Left hindlimb (tissue), 1 donor: Measurements from ENCODE around the gene CLNK.
"Not testable (repeated sequence)": the region's sequence is repeated elsewhere in the genome, so short reads cannot be mapped to it uniquely, and the experiment has no call there.

Source experiments
- DNase-seq: peaks from one replicate; pipeline ENCODE4 v3.0.0-alpha.2; 2018

The CLNK gene

GRCh38 chr4:10606483-10607155 lies 77.9 kb downstream of the CLNK start:
- DNase-seq = no peak

DNA sequence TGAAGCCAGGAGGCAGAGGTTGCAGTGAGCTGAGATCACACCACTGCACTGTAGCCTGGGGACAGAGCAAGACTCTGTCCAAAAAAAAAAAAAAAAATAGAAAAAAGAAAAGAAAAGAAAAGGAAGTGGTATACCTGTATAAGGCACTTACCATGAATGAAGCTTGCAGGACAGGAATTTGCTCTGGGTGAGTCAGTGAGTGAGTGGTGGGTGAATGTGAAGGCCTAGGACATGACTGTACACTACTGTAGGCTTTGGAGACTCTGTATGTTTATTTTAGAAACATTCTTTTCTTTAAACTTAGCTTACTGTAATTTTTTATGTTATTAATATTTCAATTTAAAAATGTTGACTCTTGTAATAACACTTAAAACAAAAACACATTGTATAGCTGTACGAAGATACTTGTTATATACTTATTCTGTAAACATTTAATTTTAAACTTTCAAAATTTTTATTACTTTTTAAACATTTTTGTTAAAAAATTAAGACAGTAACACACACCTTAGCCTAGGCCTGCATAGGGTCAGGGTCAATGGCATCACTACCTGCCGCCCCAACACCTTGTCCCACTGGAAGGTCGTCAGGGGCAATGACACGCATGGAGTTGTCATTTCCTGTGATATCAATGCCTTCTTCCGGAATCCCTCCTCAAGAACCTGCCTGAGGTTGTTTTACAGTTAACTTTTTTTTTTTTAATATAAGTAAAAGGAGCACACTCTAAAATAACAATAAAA lies 78.7 kb downstream of the CLNK start:
- no peak for DNase-seq

- no peak for DNase-seq
Measured at GRCh38 chr4:10605031-10605430, 79.5 kb downstream of the CLNK start.

GRCh38 chr4:10599574-10599973 lies 85.0 kb downstream of the CLNK start:
- no peak for DNase-seq

GRCh38 chr4:10598829-10599228 lies 85.7 kb downstream of the CLNK start:
- no peak for DNase-seq

GRCh38 chr4:10596586-10597290 lies 87.8 kb downstream of the CLNK start:
- DNase-seq = no peak

- no peak for DNase-seq
Measured at GRCh38 chr4:10593130-10593529, 91.4 kb downstream of the CLNK start.

- DNase-seq = no peak
Measured at GRCh38 chr4:10590896-10591295, 93.7 kb downstream of the CLNK start.

DNA sequence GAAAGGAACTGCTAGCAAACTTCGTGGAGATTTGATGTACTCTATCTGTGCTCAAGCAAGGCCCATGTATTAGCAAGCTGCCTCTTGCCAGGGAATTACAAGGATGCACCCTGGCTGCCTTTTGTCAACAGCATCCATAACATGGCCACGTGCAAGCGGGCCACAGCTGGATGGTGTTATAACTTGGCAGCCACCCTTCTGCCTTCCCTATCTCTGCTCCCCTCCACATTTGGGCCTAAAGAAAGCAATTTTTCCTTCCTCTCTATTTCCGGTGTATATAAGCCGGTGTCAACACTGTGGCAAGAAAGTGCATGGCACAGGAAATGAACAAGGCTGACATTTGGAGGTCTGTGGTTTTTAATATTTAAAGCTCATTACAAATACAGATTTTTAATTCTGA lies 94.8 kb downstream of the CLNK start:
- DNase-seq = no peak

- DNase-seq = no peak
Measured at GRCh38 chr4:10589321-10589720, 95.2 kb downstream of the CLNK start.

- no peak for DNase-seq
Measured at GRCh38 chr4:10587697-10588096, 96.9 kb downstream of the CLNK start.

GRCh38 chr4:10587296-10587695 lies 97.3 kb downstream of the CLNK start:
- no peak for DNase-seq

GRCh38 chr4:10584042-10584441 lies 100.5 kb downstream of the CLNK start:
- no peak for DNase-seq

DNA sequence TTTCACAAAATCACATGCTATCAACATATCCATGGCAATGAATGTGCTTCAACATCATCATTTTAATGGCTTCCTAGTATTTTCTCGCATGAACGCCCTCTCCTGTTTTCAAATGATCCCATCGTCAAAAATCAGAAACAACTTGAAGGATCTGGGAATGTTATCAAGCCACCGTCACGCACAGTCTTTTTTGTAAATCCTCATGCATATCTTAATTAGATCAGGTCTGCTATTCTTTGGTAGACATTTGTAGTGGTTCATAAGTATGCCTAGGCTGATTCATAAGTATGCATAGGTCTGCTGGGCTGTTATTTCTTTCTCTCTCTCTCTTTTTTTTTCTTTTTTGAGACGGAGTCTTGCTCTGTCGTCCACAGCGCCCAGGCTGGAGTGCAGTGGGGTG lies 101.6 kb downstream of the CLNK start:
- DNase-seq = no peak

GRCh38 chr4:10582059-10582686 lies 102.4 kb downstream of the CLNK start:
- DNase-seq = peak; percentile 57

- no peak for DNase-seq
Measured at GRCh38 chr4:10581022-10581421, 103.5 kb downstream of the CLNK start.

GRCh38 chr4:10579648-10580047 lies 104.9 kb downstream of the CLNK start:
- DNase-seq = no peak

DNA sequence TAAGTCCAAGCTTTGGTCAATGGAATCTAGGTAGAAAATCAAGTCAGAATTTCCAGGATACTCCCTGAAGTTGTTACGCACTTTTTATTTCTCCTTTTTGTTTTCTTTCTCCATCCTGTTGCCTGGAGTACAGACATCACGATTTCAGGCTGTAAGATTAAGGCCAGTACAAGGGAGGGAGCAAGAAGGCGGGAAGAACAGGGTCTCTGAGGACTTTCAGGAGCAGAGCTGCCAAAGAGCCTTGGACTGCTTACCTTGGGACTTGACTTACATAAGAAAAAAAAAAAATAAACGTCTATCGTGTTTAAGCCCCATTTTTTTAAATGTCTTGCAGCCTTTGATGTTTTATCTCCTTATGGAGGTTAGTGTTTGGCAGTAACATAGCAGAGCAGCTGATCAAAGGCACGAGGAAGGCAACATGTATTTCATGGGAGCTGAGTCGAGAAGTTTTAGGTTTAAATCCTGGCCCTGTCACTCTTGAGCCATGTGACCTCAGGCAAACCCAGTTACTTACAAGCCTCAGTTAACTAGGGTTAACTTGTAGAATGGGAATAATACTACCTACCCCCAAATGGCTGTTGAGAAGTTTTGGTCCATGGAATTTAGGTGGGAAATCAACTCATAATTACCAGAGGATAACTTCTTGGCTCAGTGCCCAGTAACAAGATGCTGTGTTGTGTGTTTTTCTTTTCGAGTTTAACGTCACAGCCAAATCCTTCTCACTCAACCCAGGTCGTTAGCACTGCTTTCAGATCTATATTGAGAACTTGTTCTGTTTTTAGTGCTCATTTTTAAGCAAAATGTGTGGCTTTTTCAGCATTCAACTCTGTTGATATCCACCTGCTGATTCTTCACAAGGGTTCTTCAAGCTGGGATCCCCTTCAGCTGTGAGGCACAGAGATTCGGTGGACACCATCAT lies 106.8 kb downstream of the CLNK start:
- no peak for DNase-seq

- no peak for DNase-seq
Measured at GRCh38 chr4:10577018-10577417, 107.5 kb downstream of the CLNK start.

DNA sequence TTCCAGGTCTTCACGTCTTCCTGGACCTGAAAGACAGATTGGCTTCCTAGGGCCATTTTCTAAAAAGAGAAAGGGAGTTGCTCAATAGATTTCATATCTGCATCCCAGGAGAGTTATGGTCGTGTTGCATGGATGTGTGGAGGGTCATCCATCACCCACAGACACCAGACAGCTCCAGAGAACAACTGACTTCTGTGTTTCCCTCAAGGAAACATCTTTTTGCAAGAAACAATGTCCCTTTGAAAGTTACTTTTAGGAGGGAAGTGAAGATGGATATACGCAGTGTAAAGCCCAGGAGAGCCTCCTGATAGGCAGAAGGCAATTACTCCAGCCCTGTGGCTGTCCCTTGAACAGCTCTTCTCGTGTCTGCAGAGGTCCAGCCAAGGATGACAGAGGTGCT lies 108.3 kb downstream of the CLNK start:
- no peak for DNase-seq

- DNase-seq = no peak
Measured at GRCh38 chr4:10575414-10575813, 109.2 kb downstream of the CLNK start.

DNA sequence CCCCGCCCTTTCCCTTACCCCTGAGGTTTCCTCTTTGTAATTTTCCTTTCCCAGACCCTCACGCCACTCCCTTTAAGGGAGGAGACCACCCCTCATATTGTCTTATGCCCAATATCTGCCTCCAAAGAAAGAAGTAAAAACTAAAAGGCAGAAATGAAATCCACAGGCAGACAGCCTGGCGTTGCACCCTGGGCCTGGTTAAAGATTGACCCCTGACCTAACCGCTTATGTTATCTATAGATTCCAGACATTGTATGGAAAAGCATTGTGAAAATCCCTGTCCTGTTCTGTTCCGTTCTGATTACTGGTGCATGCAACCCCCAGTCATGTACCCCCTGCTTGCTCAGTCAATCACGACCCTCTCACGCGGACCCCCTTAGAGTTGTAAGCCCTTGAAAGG lies 110.0 kb downstream of the CLNK start:
- DNase-seq = not testable (repeated sequence)
